Smooth muscle cell of the umbilical artery (primary cell): ENCODE results near the gene CDHR4. TPM values are rescaled to one million over a fixed set of nuclear protein-coding genes. Genes with fewer than 3 reads are reported as not detected.

Source experiments
- total RNA-seq: library from RNA; depleted of rRNA; stranded (reverse); fragments of >200 nt; gene quantifications from 2 replicates; pipeline ENCODE4 v1.2.3, GENCODE V29; 2014

Gene CDHR4, protein sequence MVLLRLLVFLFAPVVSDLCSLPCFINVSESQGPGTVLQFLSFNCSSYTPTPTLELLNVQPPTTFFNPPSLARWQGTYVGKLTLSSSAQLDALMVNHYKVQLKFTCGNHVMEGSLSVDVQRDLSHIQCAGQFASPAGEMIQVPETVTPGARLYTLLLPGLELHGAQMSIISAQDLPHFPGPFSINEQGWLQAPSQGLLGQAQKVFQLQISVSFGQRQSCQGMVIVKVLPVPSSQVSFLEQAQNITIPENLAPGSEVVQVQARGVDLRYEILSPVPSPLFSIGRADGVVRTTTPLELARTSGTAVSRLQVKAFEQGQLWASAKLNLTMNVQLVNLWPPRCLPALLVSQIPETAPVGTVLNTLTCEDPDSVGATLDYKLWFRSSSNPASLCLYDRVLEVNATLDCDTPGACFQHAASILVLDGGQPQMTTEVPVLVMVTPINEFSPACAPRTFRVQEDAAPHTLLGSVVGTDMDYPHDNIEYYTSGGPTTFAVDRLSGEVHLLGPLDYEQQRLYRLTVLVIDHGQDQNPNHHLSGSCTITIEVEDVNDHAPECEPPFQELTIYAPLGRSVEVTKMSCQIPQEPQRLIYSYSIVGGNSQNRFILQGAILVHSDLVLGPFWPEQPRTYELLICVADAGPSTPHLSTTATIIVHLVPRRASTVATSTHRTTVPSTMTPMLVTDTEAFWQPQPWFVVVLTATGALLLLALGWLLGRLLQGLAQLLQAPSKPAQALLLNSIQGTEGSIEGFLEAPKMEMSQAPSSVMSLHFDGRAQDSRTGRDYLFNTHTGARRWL
- not detected in 2 replicates for total RNA-seq

GRCh38 chr3:49799761-49800160 is at the start of gene CDHR4:
CDHR4 (minus strand) TSS chr3:49799873; CDS start chr3:49799812, 61 bp downstream.

GRCh38 chr3:49813497-49814174 is 14.0 kb upstream of the CDHR4 start, which contains the start of gene UBA7:
UBA7 (minus strand) TSS chr3:49813953; CDS start chr3:49813787, 166 bp downstream.

DNA sequence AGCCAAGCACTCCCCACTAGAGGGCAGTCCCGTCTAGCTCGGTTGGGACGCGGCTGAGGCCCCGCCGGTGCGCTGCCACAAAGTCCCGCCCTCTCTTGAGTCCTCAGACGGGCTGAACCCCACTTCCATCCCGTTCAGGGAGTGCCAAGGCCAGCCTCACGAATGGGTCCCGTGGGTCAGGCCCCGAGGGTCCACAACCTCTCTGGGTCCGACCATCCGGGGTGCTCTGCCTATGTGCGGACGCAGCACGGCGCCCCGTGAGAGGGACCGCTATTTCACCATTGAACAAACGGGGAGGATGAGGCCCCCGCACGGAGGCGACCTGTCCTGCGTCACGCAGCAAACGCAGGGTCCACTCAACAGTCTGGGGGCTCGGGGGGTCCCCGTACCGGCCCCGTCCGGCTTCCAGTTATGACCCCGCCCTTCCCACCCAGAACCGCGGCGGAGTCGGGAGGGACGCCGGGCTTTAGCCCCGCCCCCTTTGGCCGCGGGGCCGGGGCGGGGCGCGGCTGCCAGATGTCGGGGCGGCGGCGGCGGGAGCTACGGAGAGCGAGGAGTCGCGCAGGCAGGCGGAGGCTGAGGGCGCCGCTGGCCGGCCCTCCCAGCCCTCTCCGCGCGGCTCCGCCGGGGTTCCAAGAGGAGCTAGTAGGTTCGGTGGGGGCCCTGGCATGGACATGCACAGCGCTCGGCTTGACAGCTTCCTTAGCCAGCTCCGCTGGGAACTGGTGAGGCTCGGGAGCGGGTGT is 3.2 kb upstream of the CDHR4 start, which contains the start of gene INKA1:
INKA1 (plus strand) TSS at position 543 of the 746 bp plus-strand sequence; CDS start at position 675, 132 bp downstream.

GRCh38 chr3:49786357-49787181 is 13.1 kb downstream of the CDHR4 start, which contains the start of gene IP6K1:
IP6K1 (minus strand) TSS chr3:49786542; CDS start chr3:49748040, 38,502 bp downstream.

Other genes starting within 250 kb of the CDHR4 start
- under 0.01 and 0.14 TPM in 2 replicates for gene BSN, start 245.4 kb downstream of the CDHR4 start, total RNA-seq
- gene APEH, start 125.5 kb downstream of the CDHR4 start, total RNA-seq, result 115 and 140 TPM in 2 replicates
- gene MST1, start 110.4 kb downstream of the CDHR4 start, total RNA-seq, result 4.8 and 7.7 TPM in 2 replicates
- 30.9 and 33.2 TPM in 2 replicates for gene RNF123, start 110.3 kb downstream of the CDHR4 start, total RNA-seq
- gene AMIGO3, start 80.2 kb downstream of the CDHR4 start, total RNA-seq, result 0.30 TPM in 1 of 2 replicates, not detected in the other
- gene GMPPB, start 75.9 kb downstream of the CDHR4 start, total RNA-seq, result 40.6 and 42.2 TPM in 2 replicates
- 22.6 and 39.2 TPM in 2 replicates for gene IP6K1, start 13.3 kb downstream of the CDHR4 start, total RNA-seq
- gene INKA1, start 3.4 kb upstream of the CDHR4 start, total RNA-seq, result 3.4 and 3.9 TPM in 2 replicates
- 52.3 and 53.4 TPM in 2 replicates for gene UBA7, start 14.1 kb upstream of the CDHR4 start, total RNA-seq
- gene TRAIP, start 56.7 kb upstream of the CDHR4 start, total RNA-seq, result 1.5 and 2.4 TPM in 2 replicates
- not detected in 2 replicates for gene CAMKV, start 70.0 kb upstream of the CDHR4 start, total RNA-seq
- gene MST1R, start 104.0 kb upstream of the CDHR4 start, total RNA-seq, result 0.14 and 0.30 TPM in 2 replicates
- gene MON1A, start 129.9 kb upstream of the CDHR4 start, total RNA-seq, result 11.9 and 16.5 TPM in 2 replicates
- gene RBM6, start 140.3 kb upstream of the CDHR4 start, total RNA-seq, result 48.7 and 65.1 TPM in 2 replicates